Adrenal gland (tissue), 5 donors: ENCODE results near the gene AP5M1.

Source experiments
- POLR2A ChIP-seq, 2 donors: fragments of 450-650 bp; IDR thresholded peaks; one replicate each; pipeline ENCODE4 v1.6.1; 2017; ENCODE audit warnings: antibody characterized with exemption in 2 of 2, mild to moderate bottlenecking in 2 of 2, moderate library complexity in 1 of 2
- TF ChIP-seq, protein P1 (sequence below), 6 experiments: fragments of 450-650 bp in 4 of 6; fragments of 200-600 bp in 2 of 6; sonication (generic) in 1 of 6; IDR thresholded peaks; 1 replicate in 5 of 6; 2 replicates in 1 of 6; pipeline versions ENCODE4 v1.5.1 to v1.8.0; 2016 to 2021; ENCODE audit warnings: antibody characterized with exemption in 6 of 6, mild to moderate bottlenecking in 2 of 6, moderate library complexity in 1 of 6
- donor health status: DM: no; HTN: no; CAD: no.

DNA sequence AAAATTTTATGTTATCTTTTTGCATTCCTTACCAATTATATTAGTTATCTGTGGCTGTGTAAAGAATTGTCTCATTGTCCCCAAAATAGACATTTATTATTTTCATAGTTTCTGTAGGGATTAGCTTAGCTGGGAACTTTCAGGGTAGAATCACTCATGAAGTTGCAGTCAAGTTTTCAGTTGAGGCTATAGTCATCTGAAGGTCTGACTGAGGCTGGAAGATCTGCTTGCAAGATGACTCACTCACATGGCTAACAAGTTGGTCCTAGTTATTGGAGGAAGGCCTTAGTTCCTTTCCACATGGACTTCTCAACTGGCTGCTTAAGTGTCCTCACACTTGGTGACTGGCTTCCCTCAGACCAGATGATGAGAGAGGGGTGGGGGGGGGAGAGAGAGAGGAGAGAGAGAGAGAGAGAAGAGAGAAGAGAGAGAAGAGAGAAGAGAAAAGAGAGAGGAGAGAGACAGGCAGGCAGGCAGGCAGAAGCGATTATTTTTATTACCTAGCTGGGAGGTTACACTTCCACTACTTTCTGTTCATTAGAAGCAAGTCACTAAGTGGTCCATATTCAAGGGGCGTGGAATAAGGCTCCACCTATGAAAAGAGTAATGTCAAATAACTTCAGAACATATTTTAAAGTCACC, 6.4 kb downstream of the AP5M1 start:
- TF ChIP-seq, protein P1, sequence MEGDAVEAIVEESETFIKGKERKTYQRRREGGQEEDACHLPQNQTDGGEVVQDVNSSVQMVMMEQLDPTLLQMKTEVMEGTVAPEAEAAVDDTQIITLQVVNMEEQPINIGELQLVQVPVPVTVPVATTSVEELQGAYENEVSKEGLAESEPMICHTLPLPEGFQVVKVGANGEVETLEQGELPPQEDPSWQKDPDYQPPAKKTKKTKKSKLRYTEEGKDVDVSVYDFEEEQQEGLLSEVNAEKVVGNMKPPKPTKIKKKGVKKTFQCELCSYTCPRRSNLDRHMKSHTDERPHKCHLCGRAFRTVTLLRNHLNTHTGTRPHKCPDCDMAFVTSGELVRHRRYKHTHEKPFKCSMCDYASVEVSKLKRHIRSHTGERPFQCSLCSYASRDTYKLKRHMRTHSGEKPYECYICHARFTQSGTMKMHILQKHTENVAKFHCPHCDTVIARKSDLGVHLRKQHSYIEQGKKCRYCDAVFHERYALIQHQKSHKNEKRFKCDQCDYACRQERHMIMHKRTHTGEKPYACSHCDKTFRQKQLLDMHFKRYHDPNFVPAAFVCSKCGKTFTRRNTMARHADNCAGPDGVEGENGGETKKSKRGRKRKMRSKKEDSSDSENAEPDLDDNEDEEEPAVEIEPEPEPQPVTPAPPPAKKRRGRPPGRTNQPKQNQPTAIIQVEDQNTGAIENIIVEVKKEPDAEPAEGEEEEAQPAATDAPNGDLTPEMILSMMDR (IDR thresholded peaks at IDR 0.05) = no peak
- TF ChIP-seq POLR2A (IDR thresholded peaks at IDR 0.05) = no peak
